Large intestine (tissue), 3 donors: Measurements from ENCODE around the gene MXRA7. TPM values are rescaled to one million over a fixed set of nuclear protein-coding genes. Genes with fewer than 3 reads are reported as not detected.
A peak's percentile ranks its signal among the peaks of the same experiment; 100 is the strongest.
"Not testable (repeated sequence)": the region's sequence is repeated elsewhere in the genome, so short reads cannot be mapped to it uniquely, and the experiment has no call there.

Source experiments
- DNase-seq, 2 donors: peaks; one replicate each; pipeline versions ENCODE4 v3.0.0 to v3.0.0-alpha.2; 2013
- H3K27ac ChIP-seq: one replicate; pipeline ENCODE4 v1.5.1; 2013; ENCODE audit warnings: low read length
- H3K27me3 ChIP-seq: 2 replicates; pipeline ENCODE4 v1.6.1; 2013; ENCODE audit warnings: low read length; ENCODE audit not compliant: control insufficient read depth, insufficient read depth
- H3K36me3 ChIP-seq: 2 replicates; pipeline ENCODE4 v1.6.1; 2013; ENCODE audit warnings: low read length; ENCODE audit not compliant: control insufficient read depth, insufficient read depth
- H3K4me1 ChIP-seq: one replicate; pipeline ENCODE4 v1.6.1; 2013; ENCODE audit warnings: low read length; ENCODE audit not compliant: control insufficient read depth, insufficient read depth
- H3K4me3 ChIP-seq: one replicate; pipeline ENCODE4 v1.5.1; 2013; ENCODE audit warnings: low read length
- H3K9me3 ChIP-seq: one replicate; pipeline ENCODE4 v1.6.1; 2013; ENCODE audit warnings: mild to moderate bottlenecking, low read depth, low read length, moderate library complexity; ENCODE audit not compliant: control insufficient read depth
- WGBS: methylation state at CpG from one replicate; pipeline ENCODE4 v1.1.5; 2013; ENCODE audit warnings: low lambda C conversion rate; ENCODE audit not compliant: insufficient coverage; 5-methylcytosine and 5-hydroxymethylcytosine counted together
- polyA plus RNA-seq: library from polyadenylated mRNA; unstranded; fragments of 120-200 nt; gene quantifications from one replicate; pipeline ENCODE4 v1.2.1, GENCODE V29; 2013

The MXRA7 gene
- polyA plus RNA-seq, 1 donor: 55.5 TPM

- WGBS: no CpG with 5 or more reads among the region's 117 CpGs
- H3K4me1 ChIP-seq: peaks cover 17% of the 10 kb centered on the region
These were observed 25.8 kb upstream of the MXRA7 start for GRCh38 chr17:76736349-76737081.

GRCh38 chr17:76735586-76736348 is 25.0 kb upstream of the MXRA7 start:
- peak overlapping the region; percentile 98 for H3K4me3 ChIP-seq
- WGBS: 0% methylated on average over 2 of the region's 20 CpGs
- H3K36me3 ChIP-seq: peaks cover 38% of the 10 kb centered on the region
- peak overlapping the region; percentile 98 for H3K27ac ChIP-seq
- H3K9me3 ChIP-seq: no peaks in the 10 kb centered on the region
- peaks cover 17% of the 10 kb centered on the region for H3K4me1 ChIP-seq
- DNase-seq: no peak
- H3K27me3 ChIP-seq: no peaks in the 10 kb centered on the region

More at GRCh38 chr17:76736349-76737081, 25.8 kb upstream of the MXRA7 start:
- Histone ChIP-seq H3K4me3 (peak overlapping the region; percentile 98), H3K9me3 (no peaks in the 10 kb centered on the region), H3K36me3 (peaks cover 38% of the 10 kb centered on the region), H3K27me3 (no peaks in the 10 kb centered on the region), H3K27ac (peak overlapping the region; percentile 98)
- DNase-seq: peak; percentile 81 to 85

GRCh38 chr17:76735006-76735405 is 24.2 kb upstream of the MXRA7 start:
- peak overlapping the region; percentile 98 for H3K4me3 ChIP-seq
- H3K4me1 ChIP-seq: peaks cover 17% of the 10 kb centered on the region

GRCh38 chr17:76734080-76734840 is 23.5 kb upstream of the MXRA7 start:
- no CpG with 5 or more reads among the region's 8 CpGs for WGBS
- peak overlapping the region; percentile 98 for H3K4me3 ChIP-seq
- DNase-seq: peak in 1 of 2 donors; percentile 42

More at GRCh38 chr17:76735006-76735405, 24.2 kb upstream of the MXRA7 start:
- DNase-seq: peak in 1 of 2 donors; percentile 67
- H3K27me3 ChIP-seq: no peaks in the 10 kb centered on the region
- WGBS: 7% methylated on average over 2 of the region's 5 CpGs
- H3K36me3 ChIP-seq: peaks cover 40% of the 10 kb centered on the region
- H3K9me3 ChIP-seq: no peaks in the 10 kb centered on the region
- H3K27ac ChIP-seq: peak overlapping the region; percentile 98

GRCh38 chr17:76733618-76733957 is 22.8 kb upstream of the MXRA7 start:
- Histone ChIP-seq H3K27me3 (no peaks in the 10 kb centered on the region), H3K27ac (no peak overlapping the region), H3K36me3 (peaks cover 40% of the 10 kb centered on the region), H3K4me1 (peaks cover 17% of the 10 kb centered on the region), H3K9me3 (no peaks in the 10 kb centered on the region), H3K4me3 (no peak overlapping the region)
- no peak for DNase-seq
- WGBS: no CpG with 5 or more reads among the region's 1 CpG

More at GRCh38 chr17:76734080-76734840, 23.5 kb upstream of the MXRA7 start:
- Histone ChIP-seq H3K27me3 (no peaks in the 10 kb centered on the region), H3K4me1 (peaks cover 17% of the 10 kb centered on the region), H3K27ac (peak overlapping the region; percentile 98), H3K36me3 (peaks cover 40% of the 10 kb centered on the region), H3K9me3 (no peaks in the 10 kb centered on the region)

- DNase-seq: no peak
- WGBS: 83% methylated on average over 1 of the region's 3 CpGs
- no peak overlapping the region for H3K27ac ChIP-seq
- H3K36me3 ChIP-seq: peaks cover 40% of the 10 kb centered on the region
- H3K4me3 ChIP-seq: no peak overlapping the region
- H3K4me1 ChIP-seq: peaks cover 19% of the 10 kb centered on the region
- H3K27me3 ChIP-seq: no peaks in the 10 kb centered on the region
- no peaks in the 10 kb centered on the region for H3K9me3 ChIP-seq
These were observed 22.2 kb upstream of the MXRA7 start for GRCh38 chr17:76732734-76733617.

- not testable (repeated sequence) for H3K27me3 ChIP-seq, DNase-seq, H3K27ac ChIP-seq, H3K4me3 ChIP-seq, H3K9me3 ChIP-seq
- Histone ChIP-seq H3K4me1 (peaks cover 26% of the 10 kb centered on the region), H3K36me3 (peaks cover 40% of the 10 kb centered on the region)
- 100% methylated on average over 1 of the region's 13 CpGs for WGBS
These were observed 21.3 kb upstream of the MXRA7 start for GRCh38 chr17:76731800-76732733.

- Histone ChIP-seq H3K4me3 (peak overlapping the region; percentile 93), H3K36me3 (peaks cover 30% of the 10 kb centered on the region), H3K9me3 (no peaks in the 10 kb centered on the region), H3K27me3 (no peaks in the 10 kb centered on the region), H3K4me1 (peaks cover 24% of the 10 kb centered on the region), H3K27ac (peak overlapping the region; percentile 100)
- DNase-seq: peak in 1 of 2 donors; percentile 46
- WGBS: 82% methylated on average over 3 of the region's 18 CpGs
These were observed 17.1 kb upstream of the MXRA7 start for GRCh38 chr17:76727745-76728456.
